Coronary artery (tissue), 2 donors: ENCODE measurements around the gene UBA6.

ENCODE experiments used
- DNase-seq: peaks from one replicate; pipeline ENCODE4 v3.0.0-alpha.2; 2017; ENCODE audit warnings: low spot score
- H3K27ac ChIP-seq, 2 donors: fragments of 200-600 bp; sonication (generic); one replicate each; pipeline ENCODE4 v1.5.1; 2016 to 2019
- H3K4me3 ChIP-seq: fragments of 200-600 bp; sonication (generic); 2 replicates; pipeline ENCODE4 v1.5.1; 2016; ENCODE audit warnings: mild to moderate bottlenecking, moderate library complexity
- TF ChIP-seq, protein P1 (sequence below): fragments of 200-600 bp; sonication (generic); IDR thresholded peaks from one replicate; pipeline ENCODE4 v1.5.1; 2019; ENCODE audit warnings: antibody characterized with exemption

UBA6 gene

DNA sequence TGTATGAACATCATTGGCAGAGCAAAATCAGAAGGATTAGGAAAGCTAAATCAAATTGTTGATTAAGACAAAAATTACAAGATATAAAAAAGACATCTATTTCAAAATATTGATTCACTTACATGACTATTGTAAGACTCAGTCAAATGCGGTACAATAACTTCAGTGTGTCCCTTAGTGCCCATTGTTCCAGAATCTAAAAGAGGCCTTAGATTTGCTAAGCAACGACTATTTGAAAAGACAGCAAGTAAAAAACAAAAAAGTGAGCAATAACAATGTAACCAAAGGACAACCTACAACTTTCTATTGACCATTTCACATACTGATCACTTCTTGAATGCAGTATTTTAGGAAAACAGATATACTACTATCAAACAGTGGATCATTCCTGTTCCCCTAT is 65.6 kb downstream of the UBA6 start:
- no peak for DNase-seq
- Histone ChIP-seq H3K27ac (no peak overlapping the region), H3K4me3 (no peak overlapping the region)
- TF ChIP-seq, protein P1, sequence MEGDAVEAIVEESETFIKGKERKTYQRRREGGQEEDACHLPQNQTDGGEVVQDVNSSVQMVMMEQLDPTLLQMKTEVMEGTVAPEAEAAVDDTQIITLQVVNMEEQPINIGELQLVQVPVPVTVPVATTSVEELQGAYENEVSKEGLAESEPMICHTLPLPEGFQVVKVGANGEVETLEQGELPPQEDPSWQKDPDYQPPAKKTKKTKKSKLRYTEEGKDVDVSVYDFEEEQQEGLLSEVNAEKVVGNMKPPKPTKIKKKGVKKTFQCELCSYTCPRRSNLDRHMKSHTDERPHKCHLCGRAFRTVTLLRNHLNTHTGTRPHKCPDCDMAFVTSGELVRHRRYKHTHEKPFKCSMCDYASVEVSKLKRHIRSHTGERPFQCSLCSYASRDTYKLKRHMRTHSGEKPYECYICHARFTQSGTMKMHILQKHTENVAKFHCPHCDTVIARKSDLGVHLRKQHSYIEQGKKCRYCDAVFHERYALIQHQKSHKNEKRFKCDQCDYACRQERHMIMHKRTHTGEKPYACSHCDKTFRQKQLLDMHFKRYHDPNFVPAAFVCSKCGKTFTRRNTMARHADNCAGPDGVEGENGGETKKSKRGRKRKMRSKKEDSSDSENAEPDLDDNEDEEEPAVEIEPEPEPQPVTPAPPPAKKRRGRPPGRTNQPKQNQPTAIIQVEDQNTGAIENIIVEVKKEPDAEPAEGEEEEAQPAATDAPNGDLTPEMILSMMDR = no peak

DNA sequence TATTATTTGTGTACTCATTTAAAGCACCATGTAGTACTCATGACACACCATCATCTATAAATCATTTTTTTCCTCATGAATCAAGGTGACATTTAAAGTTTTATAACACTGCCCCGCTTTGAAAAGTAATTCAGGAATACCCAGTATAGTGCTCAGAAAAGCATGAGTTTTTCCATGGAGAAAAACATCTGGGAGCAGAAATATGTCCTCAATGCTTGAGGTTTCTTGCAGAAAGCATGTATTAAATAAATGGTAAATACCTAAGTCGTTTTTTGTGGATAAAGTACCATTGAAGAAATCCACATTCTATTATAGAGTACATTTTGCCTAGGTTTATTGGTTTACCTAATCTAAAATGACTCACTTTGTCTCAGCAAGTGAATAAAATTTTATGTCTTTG is 66.2 kb downstream of the UBA6 start:
- no peak for DNase-seq
- no peak overlapping the region for H3K4me3 ChIP-seq
- no peak overlapping the region for H3K27ac ChIP-seq
- TF ChIP-seq, protein P1 = no peak

DNA sequence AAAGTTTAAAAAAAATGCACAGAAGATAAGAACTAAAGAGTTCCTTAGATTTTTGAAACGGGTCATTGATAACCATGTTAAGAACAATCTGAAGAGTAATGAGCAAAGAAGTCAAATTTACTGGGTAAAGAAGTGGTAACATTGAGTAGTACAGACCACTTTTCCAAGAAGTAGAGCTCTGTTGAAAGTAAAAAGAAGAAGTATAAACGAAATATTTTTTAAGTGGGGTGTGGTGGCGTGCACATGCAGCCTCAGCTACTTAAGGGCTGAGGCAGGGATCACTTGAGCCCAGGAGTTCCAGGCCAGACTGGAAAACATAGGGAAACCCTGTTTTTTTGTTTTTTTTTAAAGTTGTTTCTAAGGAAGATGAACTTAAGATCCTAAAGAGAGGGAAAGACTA is 68.5 kb downstream of the UBA6 start:
- Histone ChIP-seq H3K27ac (no peak overlapping the region), H3K4me3 (no peak overlapping the region)
- no peak for DNase-seq
- TF ChIP-seq, protein P1 = no peak

DNA sequence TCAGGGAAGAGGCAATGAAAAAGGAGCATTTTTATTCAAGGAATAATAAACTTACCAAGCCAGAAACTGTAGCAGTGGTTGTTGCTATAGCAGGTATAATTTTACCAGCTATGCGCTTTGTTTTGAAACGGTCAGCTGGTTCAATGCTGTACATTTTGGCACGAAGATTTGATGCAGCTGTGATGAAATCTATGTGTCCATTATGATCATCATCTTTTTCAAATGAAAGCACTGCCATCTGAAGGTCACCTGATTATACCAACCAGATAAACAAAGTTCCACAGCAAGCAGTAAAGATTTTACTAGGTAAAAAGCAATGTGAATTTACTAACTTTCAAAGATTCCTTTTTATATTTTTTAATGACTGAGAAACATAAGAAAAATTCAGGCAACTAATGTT is 76.0 kb downstream of the UBA6 start:
- DNase-seq = no peak
- Histone ChIP-seq H3K27ac (no peak overlapping the region), H3K4me3 (no peak overlapping the region)
- TF ChIP-seq, protein P1 = no peak

DNA sequence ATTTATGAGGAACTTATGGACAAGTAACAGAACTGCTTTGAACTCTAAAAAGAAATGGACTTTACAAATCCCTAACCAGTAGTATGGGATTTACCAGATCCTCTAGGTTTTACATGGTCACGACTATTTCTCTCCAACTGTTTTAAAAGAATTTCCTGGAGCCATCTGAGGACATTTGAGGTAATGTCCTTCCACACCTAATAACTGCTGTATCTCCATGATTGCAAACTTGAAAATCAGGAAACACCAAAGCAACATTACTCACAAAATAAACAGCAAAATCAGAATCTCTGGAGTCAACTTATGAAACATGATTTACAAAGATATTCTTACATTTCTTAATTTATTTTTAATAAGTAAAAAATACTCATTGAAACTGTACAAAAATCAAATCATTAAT is 84.5 kb downstream of the UBA6 start:
- no peak overlapping the region for H3K4me3 ChIP-seq
- no peak overlapping the region for H3K27ac ChIP-seq

DNA sequence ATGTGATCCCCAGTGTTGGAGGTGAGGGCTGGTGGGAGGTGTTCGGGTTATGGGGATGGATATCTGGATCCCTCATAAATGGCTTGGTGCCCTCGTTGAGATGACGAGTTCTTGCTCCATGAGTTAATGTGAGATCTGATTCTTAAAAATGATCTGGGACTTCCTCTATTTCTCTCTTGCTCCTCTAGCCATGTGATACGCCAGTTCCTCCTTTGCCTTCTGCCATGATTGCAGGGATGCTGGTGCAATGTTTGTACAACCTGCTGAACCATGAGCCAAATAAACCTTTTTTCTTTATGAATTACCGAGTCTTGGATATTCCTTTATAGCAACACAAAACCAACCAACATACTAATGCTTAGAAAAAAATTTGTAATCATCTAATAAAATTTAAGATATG is 85.8 kb downstream of the UBA6 start:
- TF ChIP-seq, protein P1 = no peak
- H3K4me3 ChIP-seq = no peak overlapping the region
- no peak for DNase-seq
- no peak overlapping the region for H3K27ac ChIP-seq

More for the DNA sequence above, 84.5 kb downstream of the UBA6 start:
- TF ChIP-seq, protein P1 = no peak
- no peak for DNase-seq

DNA sequence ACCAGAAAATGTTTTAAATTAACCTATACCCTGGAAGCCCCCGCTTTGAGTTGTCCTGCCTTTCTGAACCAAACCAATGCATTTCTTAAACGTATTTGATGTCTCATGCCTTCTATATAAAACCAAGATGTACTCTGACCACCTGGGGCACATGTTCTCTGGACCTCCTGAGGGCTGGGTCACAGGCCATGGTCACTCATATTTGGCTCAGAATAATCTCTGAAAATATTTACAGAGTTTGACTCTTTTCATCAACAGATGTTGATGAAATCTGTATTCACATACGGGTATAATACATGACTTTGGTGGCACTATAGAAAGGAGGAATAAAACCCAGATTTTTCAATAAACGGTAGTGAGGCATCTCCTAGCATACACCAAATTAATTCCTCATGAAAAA is 86.8 kb downstream of the UBA6 start:
- H3K4me3 ChIP-seq = no peak overlapping the region
- no peak overlapping the region for H3K27ac ChIP-seq
- TF ChIP-seq, protein P1 = no peak
- no peak for DNase-seq
